CD4-positive, alpha-beta memory T cell (primary cell): ENCODE data around the gene TMEM242. TPM values are rescaled to one million over a fixed set of nuclear protein-coding genes. Genes with fewer than 3 reads are reported as not detected.

Experiments
- CTCF ChIA-PET: fragments of 350-600 bp; sonication (Branson Sonifier 250); formaldehyde crosslinking; loops from one replicate; lab custom pipeline; 2021; ENCODE audit warnings: inconsistent platforms; ENCODE audit not compliant: partially characterized antibody; lab: Charles Lee
- POLR2A ChIA-PET: fragments of 350-600 bp; sonication (Branson Sonifier 250); formaldehyde crosslinking; loops from one replicate; lab custom pipeline; 2021; ENCODE audit not compliant: partially characterized antibody; lab: Charles Lee
- DNase-seq, 5 donors: peaks; one replicate each; pipeline versions ENCODE4 v3.0.0 to v3.0.0-alpha.2; 2020 to 2022; ENCODE audit warnings: mixed read lengths in 1 of 5
- H3K27ac ChIP-seq: one replicate; pipeline ENCODE4 v1.7.0; 2013; ENCODE audit warnings: low read depth, low read length
- H3K27me3 ChIP-seq: 2 replicates; pipeline ENCODE4 v1.7.0; 2013; ENCODE audit warnings: mild to moderate bottlenecking, low read length, moderate library complexity; ENCODE audit not compliant: insufficient read depth
- H3K36me3 ChIP-seq: 2 replicates; pipeline ENCODE4 v1.7.0; 2013; ENCODE audit warnings: mild to moderate bottlenecking, low read length, moderate library complexity; ENCODE audit not compliant: insufficient read depth
- H3K4me1 ChIP-seq: 2 replicates; pipeline ENCODE4 v1.7.0; 2013; ENCODE audit warnings: mild to moderate bottlenecking, low read length, moderate library complexity; ENCODE audit not compliant: insufficient read depth
- H3K4me3 ChIP-seq, 2 donors: one replicate each; pipeline ENCODE4 v1.7.0; 2013; ENCODE audit warnings: low read length in 2 of 2, mild to moderate bottlenecking in 1 of 2
- H3K9me3 ChIP-seq, 2 donors: one replicate each; pipeline ENCODE4 v1.7.0; 2013; ENCODE audit warnings: low read length in 2 of 2, control low read depth in 1 of 2; ENCODE audit not compliant: control insufficient read depth in 1 of 2
- H3K27ac Mint-ChIP-seq, 7 donors: one replicate each; pipeline ENCODE4 v1.8.0; 2020 to 2021; ENCODE audit warnings: mixed read lengths in 7 of 7, mild to moderate bottlenecking in 6 of 7, inconsistent platforms in 3 of 7, moderate library complexity in 3 of 7
- H3K27me3 Mint-ChIP-seq, 2 donors: one replicate each; pipeline ENCODE4 v1.8.0; 2020 to 2021; ENCODE audit warnings: mixed read lengths in 2 of 2
- H3K36me3 Mint-ChIP-seq, 2 donors: one replicate each; pipeline ENCODE4 v1.8.0; 2020 to 2021; ENCODE audit warnings: mixed read lengths in 2 of 2, inconsistent platforms in 1 of 2, mild to moderate bottlenecking in 1 of 2
- H3K4me1 Mint-ChIP-seq, 4 donors: one replicate each; pipeline ENCODE4 v1.8.0; 2020 to 2021; ENCODE audit warnings: mixed read lengths in 4 of 4, mild to moderate bottlenecking in 1 of 4
- H3K4me3 Mint-ChIP-seq, 8 donors: one replicate each; pipeline ENCODE4 v1.8.0; 2020 to 2021; ENCODE audit warnings: mixed read lengths in 8 of 8, mild to moderate bottlenecking in 7 of 8, moderate library complexity in 6 of 8, inconsistent platforms in 3 of 8
- H3K9me3 Mint-ChIP-seq, 8 donors: one replicate each; pipeline ENCODE4 v1.8.0; 2020 to 2021; ENCODE audit warnings: mixed read lengths in 8 of 8, mild to moderate bottlenecking in 5 of 8, inconsistent platforms in 3 of 8, moderate library complexity in 1 of 8
- intact Hi-C: fragments of 100-400 bp; cut with micrococcal nuclease; formaldehyde crosslinking; loops from one replicate; pipeline ENCODE4 v1.15.1; 2023
- polyA plus RNA-seq, 2 donors: library from polyadenylated mRNA; unstranded; fragments of 300-500 nt; fragmentation: Illumina TruSeq; gene quantifications; one replicate each; pipeline ENCODE4 v1.2.3, GENCODE V29; 2021
- total RNA-seq, 2 experiments: library from RNA; stranded (reverse); gene quantifications; one replicate each; pipeline ENCODE4 v1.2.3, GENCODE V29; 2021

The TMEM242 gene
- total and polyA plus RNA-seq, 4 experiments from 2014 or later = 11.4 to 14.1 (median 12.1) TPM

GRCh38 chr6:157246048-157246630, 77.2 kb downstream of the TMEM242 start:
- Mint-ChIP-seq H3K4me3 (no peak overlapping the region), H3K36me3 (no peaks in the 10 kb centered on the region), H3K27me3 (no peaks in the 10 kb centered on the region), H3K4me1 (no peaks in the 10 kb centered on the region), H3K9me3 (peaks cover 0 to 15% (median 9%) of the 10 kb centered on the region in 8 donors), H3K27ac (no peak overlapping the region)
- H3K27ac ChIP-seq = no peak overlapping the region
- intact Hi-C loops = no loop called here
- H3K9me3 ChIP-seq = peaks cover 0 to 4% of the 10 kb centered on the region in 2 donors
- H3K27me3 ChIP-seq = no peaks in the 10 kb centered on the region
- ChIA-PET CTCF (interaction anchor here (3.0 kb wide), 1 partner anchor 10 kb away, joined by 12 read pairs; no protein-coding TSS in a partner anchor), POLR2A (no interaction called here)
- H3K4me1 ChIP-seq = no peaks in the 10 kb centered on the region
- no peak overlapping the region for H3K4me3 ChIP-seq
- no peak for DNase-seq
- no peaks in the 10 kb centered on the region for H3K36me3 ChIP-seq

GRCh38 chr6:157245436-157245835, 77.9 kb downstream of the TMEM242 start:
- no peak for DNase-seq
- H3K36me3 ChIP-seq = no peaks in the 10 kb centered on the region
- Mint-ChIP-seq H3K27me3 (no peaks in the 10 kb centered on the region), H3K4me3 (no peak overlapping the region), H3K36me3 (no peaks in the 10 kb centered on the region), H3K9me3 (peaks cover 0 to 15% (median 9%) of the 10 kb centered on the region in 8 donors), H3K4me1 (no peaks in the 10 kb centered on the region), H3K27ac (no peak overlapping the region)
- H3K27me3 ChIP-seq = no peaks in the 10 kb centered on the region
- H3K4me3 ChIP-seq = no peak overlapping the region
- peaks cover 0 to 4% of the 10 kb centered on the region in 2 donors for H3K9me3 ChIP-seq
- CTCF ChIA-PET = interaction anchor here (0.7 to 3.0 kb wide), 2 partner anchors 9 to 36 kb away, joined by 3 to 12 read pairs; no protein-coding TSS in a partner anchor
- intact Hi-C loops = no loop called here
- H3K27ac ChIP-seq = no peak overlapping the region
- H3K4me1 ChIP-seq = peaks cover 2% of the 10 kb centered on the region
- POLR2A ChIA-PET = no interaction called here

GRCh38 chr6:157244780-157245179, 78.5 kb downstream of the TMEM242 start:
- Mint-ChIP-seq H3K36me3 (no peaks in the 10 kb centered on the region), H3K4me1 (peaks cover 0 to 2% (median 0%) of the 10 kb centered on the region in 4 donors), H3K27ac (no peak overlapping the region), H3K4me3 (no peak overlapping the region), H3K27me3 (no peaks in the 10 kb centered on the region), H3K9me3 (peaks cover 0 to 15% (median 9%) of the 10 kb centered on the region in 8 donors)
- H3K4me3 ChIP-seq = no peak overlapping the region
- no peaks in the 10 kb centered on the region for H3K36me3 ChIP-seq
- CTCF ChIA-PET = interaction anchor here (3.0 kb wide), 1 partner anchor 9 kb away, joined by 12 read pairs; no protein-coding TSS in a partner anchor
- H3K4me1 ChIP-seq = peaks cover 9% of the 10 kb centered on the region
- peaks cover 0 to 4% of the 10 kb centered on the region in 2 donors for H3K9me3 ChIP-seq
- intact Hi-C loops = no loop called here
- H3K27ac ChIP-seq = no peak overlapping the region
- H3K27me3 ChIP-seq = no peaks in the 10 kb centered on the region
- DNase-seq = no peak
- POLR2A ChIA-PET = no interaction called here

GRCh38 chr6:157244175-157244574, 79.1 kb downstream of the TMEM242 start:
- Histone ChIP-seq H3K4me3 (no peak overlapping the region), H3K27me3 (no peaks in the 10 kb centered on the region), H3K27ac (no peak overlapping the region), H3K4me1 (peaks cover 12% of the 10 kb centered on the region), H3K36me3 (no peaks in the 10 kb centered on the region), H3K9me3 (peaks cover 0 to 4% of the 10 kb centered on the region in 2 donors)
- intact Hi-C loops = no loop called here
- H3K27ac Mint-ChIP-seq = no peak overlapping the region
- peaks cover 0 to 15% (median 9%) of the 10 kb centered on the region in 8 donors for H3K9me3 Mint-ChIP-seq
- ChIA-PET POLR2A (no interaction called here), CTCF (interaction anchor here (3.0 kb wide), 1 partner anchor 8 kb away, joined by 12 read pairs; no protein-coding TSS in a partner anchor)
- no peak overlapping the region for H3K4me3 Mint-ChIP-seq
- DNase-seq = no peak
- H3K36me3 Mint-ChIP-seq = no peaks in the 10 kb centered on the region
- H3K4me1 Mint-ChIP-seq = peaks cover 0 to 2% (median 0%) of the 10 kb centered on the region in 4 donors
- no peaks in the 10 kb centered on the region for H3K27me3 Mint-ChIP-seq

DNA sequence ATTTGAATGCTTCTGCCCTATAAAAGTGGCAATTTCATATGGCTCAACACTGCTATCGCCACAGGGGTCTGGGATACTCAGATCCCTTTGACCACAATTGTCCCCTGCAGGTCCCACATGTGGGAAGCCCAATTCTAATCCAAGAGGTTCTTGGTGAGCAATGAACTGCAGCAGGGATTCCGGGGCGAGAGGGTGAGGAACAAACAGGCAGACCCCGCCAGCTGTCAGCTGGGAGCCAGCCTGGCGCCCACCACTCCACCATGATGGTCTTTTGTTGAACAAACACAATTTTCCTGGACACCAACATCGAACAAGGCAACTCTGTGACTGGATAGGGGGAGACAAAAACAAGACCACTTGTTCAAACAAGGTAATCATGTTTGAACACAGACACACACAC, 80.5 kb downstream of the TMEM242 start:
- no peaks in the 10 kb centered on the region for H3K27me3 ChIP-seq
- Mint-ChIP-seq H3K9me3 (peaks cover 0 to 7% (median 0%) of the 10 kb centered on the region in 8 donors), H3K36me3 (no peaks in the 10 kb centered on the region), H3K27ac (no peak overlapping the region), H3K27me3 (peaks cover 0 to 1% of the 10 kb centered on the region in 2 donors), H3K4me3 (no peak overlapping the region), H3K4me1 (peaks cover 0 to 2% (median 0%) of the 10 kb centered on the region in 4 donors)
- H3K36me3 ChIP-seq = no peaks in the 10 kb centered on the region
- intact Hi-C loops = no loop called here
- no peak overlapping the region for H3K4me3 ChIP-seq
- H3K9me3 ChIP-seq = no peaks in the 10 kb centered on the region
- peaks cover 12% of the 10 kb centered on the region for H3K4me1 ChIP-seq
- ChIA-PET CTCF (no interaction called here), POLR2A (no interaction called here)
- no peak for DNase-seq
- H3K27ac ChIP-seq = no peak overlapping the region

GRCh38 chr6:157240960-157241311, 82.4 kb downstream of the TMEM242 start:
- DNase-seq = no peak
- no peaks in the 10 kb centered on the region for H3K9me3 ChIP-seq
- ChIA-PET CTCF (no interaction called here), POLR2A (no interaction called here)
- H3K27me3 ChIP-seq = no peaks in the 10 kb centered on the region
- no peak overlapping the region for H3K4me3 ChIP-seq
- peaks cover 0 to 3% of the 10 kb centered on the region in 2 donors for H3K36me3 Mint-ChIP-seq
- intact Hi-C loops = no loop called here
- H3K4me1 Mint-ChIP-seq = peaks cover 4 to 9% (median 6%) of the 10 kb centered on the region in 4 donors
- no peaks in the 10 kb centered on the region for H3K36me3 ChIP-seq
- H3K27me3 Mint-ChIP-seq = peaks cover 3% of the 10 kb centered on the region in 2 donors
- peaks cover 12% of the 10 kb centered on the region for H3K4me1 ChIP-seq
- no peak overlapping the region for H3K27ac ChIP-seq
- H3K9me3 Mint-ChIP-seq = peaks cover 0 to 7% (median 0%) of the 10 kb centered on the region in 8 donors
- H3K27ac Mint-ChIP-seq = no peak overlapping the region
- no peak overlapping the region for H3K4me3 Mint-ChIP-seq

GRCh38 chr6:157240059-157240959, 83.0 kb downstream of the TMEM242 start:
- Histone ChIP-seq H3K9me3 (no peaks in the 10 kb centered on the region), H3K27ac (no peak overlapping the region), H3K4me1 (peaks cover 17% of the 10 kb centered on the region), H3K36me3 (no peaks in the 10 kb centered on the region), H3K27me3 (no peaks in the 10 kb centered on the region), H3K4me3 (no peak overlapping the region)
- ChIA-PET POLR2A (no interaction called here), CTCF (no interaction called here)
- H3K36me3 Mint-ChIP-seq = peaks cover 0 to 7% of the 10 kb centered on the region in 2 donors
- intact Hi-C loops = no loop called here
- H3K9me3 Mint-ChIP-seq = peaks cover 0 to 7% (median 1%) of the 10 kb centered on the region in 8 donors
- H3K27me3 Mint-ChIP-seq = peaks cover 3 to 5% of the 10 kb centered on the region in 2 donors
- DNase-seq = no peak
- H3K27ac Mint-ChIP-seq = peak overlapping the region in 2 of 7 donors; percentile 36 to 42
- H3K4me1 Mint-ChIP-seq = peaks cover 8 to 15% (median 10%) of the 10 kb centered on the region in 4 donors
- H3K4me3 Mint-ChIP-seq = peak overlapping the region in 6 of 8 donors; percentile 5 to 72 (median 56)
